Activated CD4-positive, alpha-beta T cell treated with anti-CD3 and anti-CD28 coated beads, Interleukin-2, Interleukin-4, amounts not matched to agents 100 ng/mL and 50 ng/mL, durations not matched to agents 16 hours and 8 hours (primary cell): ENCODE measurements around the gene VGLL4.
"Not testable (repeated sequence)": the region's sequence is repeated elsewhere in the genome, so short reads cannot be mapped to it uniquely, and the experiment has no call there.

Experiments
- DNase-seq: peaks from one replicate; pipeline ENCODE4 v3.0.0-alpha.2; 2020; ENCODE audit warnings: low spot score

Gene VGLL4

GRCh38 chr3:11530153-11530721 is 113.5 kb downstream of the VGLL4 start:
- DNase-seq = no peak

GRCh38 chr3:11529281-11529680 is 114.4 kb downstream of the VGLL4 start:
- DNase-seq = no peak

GRCh38 chr3:11526121-11526520 is 117.6 kb downstream of the VGLL4 start:
- DNase-seq = not testable (repeated sequence)

- DNase-seq = no peak
These were observed 120.1 kb downstream of the VGLL4 start for GRCh38 chr3:11523572-11524101.

GRCh38 chr3:11522953-11523571 is 120.7 kb downstream of the VGLL4 start:
- no peak for DNase-seq

GRCh38 chr3:11522398-11522715 is 121.4 kb downstream of the VGLL4 start:
- no peak for DNase-seq

GRCh38 chr3:11521167-11521566 is 122.5 kb downstream of the VGLL4 start:
- DNase-seq = no peak

- DNase-seq = no peak
These were observed 126.1 kb downstream of the VGLL4 start for GRCh38 chr3:11517601-11518000.

GRCh38 chr3:11514191-11514821 is 129.4 kb downstream of the VGLL4 start:
- no peak for DNase-seq

- no peak for DNase-seq
These were observed 129.9 kb downstream of the VGLL4 start for GRCh38 chr3:11513817-11514135.

- not testable (repeated sequence) for DNase-seq
These were observed 130.4 kb downstream of the VGLL4 start for GRCh38 chr3:11513125-11513816.

GRCh38 chr3:11511606-11512005 is 132.1 kb downstream of the VGLL4 start:
- DNase-seq = not testable (repeated sequence)

GRCh38 chr3:11510356-11510755 is 133.4 kb downstream of the VGLL4 start:
- DNase-seq = no peak

- DNase-seq = no peak
These were observed 133.7 kb downstream of the VGLL4 start for GRCh38 chr3:11510001-11510340.

- DNase-seq = no peak
These were observed 134.3 kb downstream of the VGLL4 start for GRCh38 chr3:11509173-11510000.

- no peak for DNase-seq
These were observed 135.2 kb downstream of the VGLL4 start for GRCh38 chr3:11508346-11509172.

- no peak for DNase-seq
These were observed 136.0 kb downstream of the VGLL4 start for GRCh38 chr3:11507719-11508118.
